GM12872 (cell line): Measurements from ENCODE around the gene HID1.

Experiments
- TF ChIP-seq, protein P1 (sequence below): IDR thresholded peaks from 3 replicates; pipeline ENCODE4 v1.5.1; 2011; ENCODE audit warnings: low read depth, mild to moderate bottlenecking, low read length, moderate library complexity; ENCODE audit not compliant: insufficient read depth

HID1 gene

DNA sequence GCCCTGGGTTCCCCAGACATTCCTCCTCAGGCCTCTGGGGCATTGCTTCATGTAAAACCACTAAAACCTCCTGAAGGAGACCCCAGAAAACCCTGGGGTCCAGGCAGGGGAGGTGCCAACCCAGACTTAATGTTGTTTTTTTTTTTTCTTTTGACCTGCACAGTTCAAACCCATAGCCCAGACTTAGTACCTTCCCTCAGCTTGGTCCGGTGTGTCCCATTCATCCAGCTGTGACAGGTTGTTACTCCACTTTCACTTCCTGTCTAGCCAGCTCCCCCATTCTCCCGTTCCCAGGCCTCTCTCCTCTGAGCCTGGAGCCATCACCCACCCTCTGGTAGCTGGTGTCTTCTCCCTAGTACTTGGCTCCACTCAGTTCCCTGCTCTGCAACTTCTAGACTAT, 19.7 kb upstream of the HID1 start:
- TF ChIP-seq, protein P1, sequence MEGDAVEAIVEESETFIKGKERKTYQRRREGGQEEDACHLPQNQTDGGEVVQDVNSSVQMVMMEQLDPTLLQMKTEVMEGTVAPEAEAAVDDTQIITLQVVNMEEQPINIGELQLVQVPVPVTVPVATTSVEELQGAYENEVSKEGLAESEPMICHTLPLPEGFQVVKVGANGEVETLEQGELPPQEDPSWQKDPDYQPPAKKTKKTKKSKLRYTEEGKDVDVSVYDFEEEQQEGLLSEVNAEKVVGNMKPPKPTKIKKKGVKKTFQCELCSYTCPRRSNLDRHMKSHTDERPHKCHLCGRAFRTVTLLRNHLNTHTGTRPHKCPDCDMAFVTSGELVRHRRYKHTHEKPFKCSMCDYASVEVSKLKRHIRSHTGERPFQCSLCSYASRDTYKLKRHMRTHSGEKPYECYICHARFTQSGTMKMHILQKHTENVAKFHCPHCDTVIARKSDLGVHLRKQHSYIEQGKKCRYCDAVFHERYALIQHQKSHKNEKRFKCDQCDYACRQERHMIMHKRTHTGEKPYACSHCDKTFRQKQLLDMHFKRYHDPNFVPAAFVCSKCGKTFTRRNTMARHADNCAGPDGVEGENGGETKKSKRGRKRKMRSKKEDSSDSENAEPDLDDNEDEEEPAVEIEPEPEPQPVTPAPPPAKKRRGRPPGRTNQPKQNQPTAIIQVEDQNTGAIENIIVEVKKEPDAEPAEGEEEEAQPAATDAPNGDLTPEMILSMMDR: no peak

- TF ChIP-seq, protein P1: no peak
Measured at GRCh38 chr17:74990581-74991105, 18.1 kb upstream of the HID1 start.

- TF ChIP-seq, protein P1: no peak
Measured at GRCh38 chr17:74987909-74988711, 15.6 kb upstream of the HID1 start.

DNA sequence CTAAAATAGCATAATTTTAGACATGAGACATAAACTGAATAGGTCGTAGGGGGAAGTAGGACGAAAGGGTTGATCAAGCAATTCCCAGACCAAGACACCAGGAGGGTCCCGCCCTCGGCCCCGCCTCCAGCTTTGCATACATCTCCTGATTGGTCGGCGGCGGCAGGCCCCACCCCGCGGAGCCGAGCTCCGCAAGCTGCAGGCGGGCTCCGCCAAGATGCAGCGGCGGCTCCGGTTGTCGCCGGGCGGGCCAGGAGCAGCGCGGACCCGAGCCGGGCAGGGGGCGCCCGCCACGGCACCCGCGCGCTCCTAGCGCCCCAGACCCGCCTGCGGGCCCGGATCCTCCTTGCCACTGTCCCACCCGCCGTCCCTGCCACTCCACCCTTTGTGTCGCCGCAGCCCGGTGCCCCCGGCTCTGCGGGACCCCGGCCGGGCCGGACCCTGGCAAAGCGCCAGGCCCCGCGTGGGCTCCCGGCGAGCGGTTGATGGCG, 14.9 kb upstream of the HID1 start, which contains the start of gene CDR2L:
CDR2L (plus strand) TSS at position 215 of the 491 bp plus-strand sequence. CDS start 412 bp downstream, outside the sequence.
- TF ChIP-seq, protein P1: no peak

DNA sequence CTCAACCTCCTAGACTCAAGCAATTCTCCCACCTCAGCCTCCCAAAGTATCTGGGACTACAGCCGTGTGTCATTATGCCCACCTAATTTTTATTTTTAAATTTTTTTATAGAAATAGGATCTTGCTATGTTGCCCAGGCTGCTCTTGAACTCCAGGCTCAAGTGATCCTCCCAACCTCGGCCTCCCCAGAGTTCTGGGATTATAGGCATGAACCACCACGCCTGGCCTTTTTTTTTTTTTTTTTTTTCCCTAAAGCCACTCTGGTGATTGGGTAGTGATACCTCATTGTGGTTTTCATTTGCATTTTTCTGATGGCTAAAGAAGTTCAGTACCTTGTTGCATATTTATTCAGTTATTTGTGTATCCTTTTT, 13.6 kb upstream of the HID1 start:
- TF ChIP-seq, protein P1: no peak

DNA sequence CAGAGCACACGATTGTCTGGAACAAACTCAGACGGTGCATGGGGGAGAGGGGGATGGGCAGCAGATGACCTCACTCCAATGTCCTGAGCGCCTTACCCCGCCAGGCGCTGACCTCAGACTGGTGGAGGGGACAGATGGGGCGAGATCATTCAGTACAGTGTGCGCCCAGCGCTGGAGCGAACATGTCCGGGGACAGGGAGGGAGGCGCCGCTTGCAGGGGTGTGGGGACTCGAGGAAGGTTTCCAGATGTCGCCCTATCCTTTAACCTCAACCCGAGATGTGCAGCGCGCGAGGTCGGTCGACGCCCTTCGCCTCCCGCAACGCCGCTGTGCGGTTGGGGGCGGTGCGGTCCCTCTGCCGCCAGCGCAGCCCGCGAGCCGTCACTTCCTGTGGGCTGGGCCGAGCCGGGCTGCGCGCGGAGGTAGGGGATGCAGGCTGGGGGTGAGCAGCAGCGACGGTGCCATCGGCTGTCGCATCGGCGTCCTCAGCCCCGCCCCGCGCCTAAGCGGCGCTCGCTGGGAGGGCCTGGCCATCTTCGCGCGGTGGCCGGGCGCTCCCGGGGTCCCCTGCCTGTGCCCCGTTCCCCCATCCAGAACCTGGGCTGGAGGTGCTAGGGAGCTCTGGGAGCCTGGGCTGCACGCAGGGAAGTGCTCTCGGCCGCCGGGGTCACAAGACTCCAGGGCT, 9.6 kb upstream of the HID1 start:
- TF ChIP-seq, protein P1: no peak

DNA sequence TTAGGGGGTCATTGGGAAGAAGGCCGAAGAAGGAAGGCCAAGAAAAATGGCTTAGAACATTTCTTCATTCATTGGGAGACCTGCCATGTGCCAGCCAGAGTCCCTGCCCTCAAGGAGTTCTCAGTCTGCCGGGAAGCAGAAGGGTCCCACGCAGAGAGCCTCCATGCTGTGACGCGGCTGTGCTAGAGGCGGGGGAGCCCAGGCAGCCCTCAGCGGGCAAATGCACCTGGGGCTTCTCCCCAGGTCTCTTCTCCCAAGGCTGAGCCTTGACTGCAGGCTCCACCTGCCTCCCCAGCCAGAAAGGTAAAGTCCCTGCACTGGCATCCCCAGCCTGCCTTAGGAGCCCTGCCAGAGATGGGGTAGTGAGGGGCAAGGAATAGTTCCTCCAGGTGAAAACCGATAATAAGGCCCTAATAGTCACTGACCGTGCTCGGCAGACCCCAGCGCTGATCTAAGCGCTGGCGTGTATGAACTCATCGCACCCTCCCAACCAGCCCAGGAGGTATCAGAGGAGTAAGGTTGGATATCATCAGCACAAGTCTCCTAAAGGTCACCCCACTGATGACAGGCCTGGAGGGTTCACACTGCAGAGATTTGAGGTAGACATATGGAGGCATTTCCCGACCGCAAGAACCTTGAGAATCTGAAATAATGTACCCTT, 8.9 kb upstream of the HID1 start:
- TF ChIP-seq, protein P1: no peak
